GM18526 (cell line): Measurements from ENCODE around the gene JAZF1.

Experiments
- POLR2A ChIP-seq: IDR thresholded peaks from 3 replicates; pipeline ENCODE4 v1.6.1; 2011; ENCODE audit not compliant: insufficient read length; ENCODE audit errors: extremely low read depth

Gene JAZF1

GRCh38 chr7:27922907-27923641, 257.5 kb downstream of the JAZF1 start:
- TF ChIP-seq POLR2A: no peak

GRCh38 chr7:27921081-27921836, 259.3 kb downstream of the JAZF1 start:
- TF ChIP-seq POLR2A: no peak

GRCh38 chr7:27920281-27920946, 260.2 kb downstream of the JAZF1 start:
- no peak for TF ChIP-seq POLR2A

- no peak for TF ChIP-seq POLR2A
These were observed 262.1 kb downstream of the JAZF1 start for GRCh38 chr7:27918503-27918902.

- TF ChIP-seq POLR2A: no peak
These were observed 262.8 kb downstream of the JAZF1 start for GRCh38 chr7:27917774-27918314.

- TF ChIP-seq POLR2A: no peak
These were observed 263.5 kb downstream of the JAZF1 start for GRCh38 chr7:27917119-27917518.

- no peak for TF ChIP-seq POLR2A
These were observed 264.2 kb downstream of the JAZF1 start for GRCh38 chr7:27916372-27916771.

- no peak for TF ChIP-seq POLR2A
These were observed 266.2 kb downstream of the JAZF1 start for GRCh38 chr7:27914409-27914808.

- TF ChIP-seq POLR2A: no peak
These were observed 267.8 kb downstream of the JAZF1 start for GRCh38 chr7:27912751-27913150.

- TF ChIP-seq POLR2A: no peak
These were observed 268.7 kb downstream of the JAZF1 start for GRCh38 chr7:27911920-27912319.

GRCh38 chr7:27910326-27910725, 270.3 kb downstream of the JAZF1 start:
- no peak for TF ChIP-seq POLR2A

- TF ChIP-seq POLR2A: no peak
These were observed 271.9 kb downstream of the JAZF1 start for GRCh38 chr7:27908534-27909165.

- TF ChIP-seq POLR2A: no peak
These were observed 274.1 kb downstream of the JAZF1 start for GRCh38 chr7:27906385-27907091.

- no peak for TF ChIP-seq POLR2A
These were observed 274.6 kb downstream of the JAZF1 start for GRCh38 chr7:27905951-27906350.
